ENCODE data around the gene TYSND1.
"Not testable (repeated sequence)": the region's sequence is repeated elsewhere in the genome, so short reads cannot be mapped to it uniquely, and the experiment has no call there.

TYSND1 gene

DNA sequence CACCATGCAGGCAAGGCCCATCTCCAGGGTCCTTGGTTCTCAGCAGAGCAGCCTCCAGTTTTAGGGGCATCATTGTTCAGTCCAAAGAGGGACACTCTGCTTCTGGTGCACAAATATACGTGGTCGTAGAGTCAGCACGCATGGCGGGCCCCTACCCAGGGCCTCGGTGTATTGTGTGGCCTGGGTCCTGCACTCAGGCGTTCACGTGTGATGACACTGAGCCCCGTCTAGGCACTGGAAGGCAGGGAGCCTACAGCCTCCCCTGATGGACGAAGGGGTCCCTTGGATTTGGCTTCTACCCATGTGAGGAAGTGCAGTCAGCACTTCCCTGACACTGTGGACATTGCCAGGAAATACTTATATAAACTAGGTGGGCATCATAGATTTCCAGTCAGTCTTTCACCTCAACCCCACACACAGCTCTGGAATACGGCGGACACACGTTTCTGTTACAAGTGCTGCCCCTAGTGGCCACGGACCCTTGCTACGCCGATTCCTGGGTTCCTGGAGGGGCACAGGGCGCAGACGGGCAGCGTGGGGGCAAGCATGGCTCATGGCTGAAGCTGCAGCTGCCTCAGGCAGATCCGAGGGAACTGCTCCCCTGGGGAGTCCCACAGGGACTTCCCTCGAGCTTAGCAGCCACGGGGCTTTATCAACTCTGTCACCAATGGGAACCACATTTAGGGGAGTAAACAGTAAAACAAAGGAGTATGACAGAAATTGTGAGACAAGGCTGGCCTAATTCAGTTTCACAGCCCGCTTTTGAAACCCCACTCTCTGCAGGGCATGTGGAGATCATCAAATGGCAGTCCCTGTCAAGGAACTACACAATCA, 39.3 kb downstream of the TYSND1 start:
- no peak for DNase-seq

DNA sequence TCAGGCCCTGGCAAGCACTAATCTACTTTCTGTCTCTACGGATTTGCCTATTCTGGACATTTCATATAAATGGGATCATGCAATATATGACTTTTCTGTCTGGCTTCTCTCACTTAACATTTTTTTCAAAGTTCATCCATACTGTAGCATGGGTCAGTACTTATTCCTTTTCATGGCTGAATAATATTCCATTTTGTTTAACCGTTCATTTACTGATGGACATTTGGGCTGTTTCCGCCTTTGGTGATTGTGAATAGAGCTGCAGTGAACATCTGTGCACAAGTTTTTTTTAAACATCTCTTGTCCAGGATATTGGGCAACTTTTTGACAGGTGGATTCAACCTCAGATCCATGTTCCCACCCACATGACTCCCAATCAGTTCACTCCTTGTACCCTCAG, 44.8 kb downstream of the TYSND1 start:
- no peak for DNase-seq

DNA sequence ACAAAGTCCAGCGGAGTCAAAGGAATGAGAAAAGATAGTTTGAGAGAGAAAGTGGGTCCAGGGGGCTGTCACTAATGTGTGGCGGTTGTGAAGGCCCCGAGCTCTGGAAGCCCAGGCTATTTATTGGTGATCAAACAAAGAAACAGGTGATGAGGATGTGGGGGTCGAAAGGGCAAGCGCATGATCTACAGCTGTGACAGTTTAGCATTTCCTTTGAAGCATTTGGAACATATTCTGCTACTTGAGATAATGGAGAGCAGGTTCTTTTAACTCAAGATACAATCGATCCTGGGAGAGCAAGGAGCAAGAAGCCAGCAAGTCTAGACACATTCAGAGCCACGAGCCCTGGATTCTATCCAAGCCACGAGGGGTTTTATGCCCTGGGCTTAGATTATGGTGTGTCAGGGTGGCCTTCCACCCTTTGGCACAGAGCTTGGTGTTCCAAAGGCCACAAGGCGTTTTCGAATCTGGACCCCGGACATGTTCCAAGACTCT, 45.4 kb downstream of the TYSND1 start:
- DNase-seq: not testable (repeated sequence)

DNA sequence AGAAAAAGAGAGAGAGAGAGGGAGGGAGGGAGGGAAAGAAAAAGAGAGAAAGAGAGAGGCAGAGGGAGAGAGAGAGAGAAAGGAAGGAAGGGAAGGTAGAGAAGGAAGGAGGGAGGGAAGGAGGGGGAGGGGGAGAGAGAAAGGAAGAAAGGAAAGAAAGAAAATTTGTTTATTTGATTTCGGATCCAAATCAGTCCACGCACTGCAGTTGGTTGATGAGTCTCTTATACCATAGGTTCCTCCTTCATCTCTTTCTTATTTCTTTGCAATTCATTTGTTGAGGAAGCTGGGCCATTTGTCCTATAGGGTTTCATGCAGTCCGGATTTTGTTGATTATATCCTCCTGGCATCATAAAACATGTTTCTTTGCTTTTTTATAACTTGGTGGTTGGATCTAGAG, 48.2 kb downstream of the TYSND1 start:
- DNase-seq: no peak

DNA sequence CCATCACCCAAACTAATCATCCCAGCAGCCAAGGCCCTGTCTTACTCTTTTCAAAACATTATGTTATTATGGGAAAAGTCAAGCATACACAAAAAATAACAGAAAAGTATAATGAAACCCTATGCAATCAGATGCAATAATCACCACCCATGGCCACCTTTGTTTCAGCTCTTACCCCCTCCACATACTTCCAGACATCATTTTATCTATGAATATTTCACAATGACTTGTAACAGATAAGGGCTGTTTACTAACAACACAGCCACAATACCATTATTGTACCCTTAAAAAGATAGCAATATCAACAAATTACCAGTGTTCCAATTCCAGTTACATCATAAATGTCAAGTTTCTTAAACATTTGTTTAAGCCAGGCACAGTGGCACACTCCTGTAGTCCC, 49.0 kb downstream of the TYSND1 start:
- DNase-seq: no peak

DNA sequence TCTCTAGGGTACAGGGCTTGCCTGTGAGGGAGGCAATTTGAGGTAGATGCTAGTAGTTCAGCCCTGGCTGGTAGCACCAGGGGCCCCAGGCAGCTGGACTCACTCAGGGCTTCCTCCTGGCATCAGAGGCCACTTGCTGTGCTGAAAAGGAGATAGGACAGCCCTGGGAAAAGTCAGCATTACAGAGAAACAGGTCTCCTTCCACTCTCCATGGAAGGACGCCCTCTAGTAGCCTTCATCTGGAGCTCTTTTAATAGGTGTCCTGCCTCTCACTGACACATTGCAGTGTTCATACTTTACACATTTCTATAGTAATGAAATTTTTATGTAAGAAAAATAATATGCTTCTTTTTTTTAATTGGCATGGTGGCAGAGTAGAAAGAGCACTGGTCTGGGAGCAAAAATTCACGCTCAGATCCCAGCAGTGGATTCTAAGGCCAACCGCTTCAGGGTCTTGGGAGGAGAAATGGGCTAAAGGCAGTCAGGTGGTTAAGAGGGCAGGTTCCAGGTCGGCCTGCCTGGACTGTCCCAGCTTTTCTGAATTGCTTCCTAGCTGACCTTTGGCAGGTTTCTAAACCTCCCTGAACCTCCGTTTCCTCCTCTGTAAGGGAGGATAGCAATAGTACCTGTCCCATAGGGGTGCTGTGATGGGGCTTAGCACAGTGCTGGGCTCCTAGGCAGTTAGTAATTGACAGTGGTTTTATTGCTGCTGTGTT, 49.6 kb downstream of the TYSND1 start:
- DNase-seq: no peak

DNA sequence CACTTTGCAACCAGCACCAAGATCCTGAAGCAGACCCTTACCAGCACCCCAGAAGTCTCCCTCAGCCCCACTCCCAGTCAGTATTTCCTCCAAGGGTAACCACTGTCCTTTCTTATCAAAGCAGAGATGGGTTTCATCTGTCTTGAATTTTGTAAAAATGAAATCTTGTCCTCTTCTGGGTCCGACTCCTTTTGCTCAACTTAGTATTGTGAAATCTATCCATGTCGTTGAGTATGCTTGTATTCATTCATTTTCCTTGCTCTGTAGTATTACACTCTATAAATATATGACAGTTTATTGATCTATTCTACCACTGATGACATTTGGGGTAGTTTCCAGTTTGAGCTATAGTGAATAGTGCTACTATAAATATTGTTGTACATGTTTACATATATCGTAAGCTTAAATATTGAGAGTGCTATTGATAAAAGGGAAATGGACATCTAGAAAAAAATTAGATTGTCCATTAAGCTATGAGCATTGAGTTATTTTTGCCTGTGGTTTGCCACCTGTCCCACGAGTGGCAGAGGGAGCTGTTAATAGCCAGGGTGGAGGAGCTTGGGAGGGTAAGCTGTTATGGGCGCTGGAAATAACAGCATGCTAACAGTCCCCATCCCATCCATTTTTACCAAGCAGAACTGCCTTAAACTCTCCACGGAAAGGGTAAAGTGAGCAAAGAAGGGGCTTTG, 50.3 kb downstream of the TYSND1 start:
- no peak for DNase-seq

DNA sequence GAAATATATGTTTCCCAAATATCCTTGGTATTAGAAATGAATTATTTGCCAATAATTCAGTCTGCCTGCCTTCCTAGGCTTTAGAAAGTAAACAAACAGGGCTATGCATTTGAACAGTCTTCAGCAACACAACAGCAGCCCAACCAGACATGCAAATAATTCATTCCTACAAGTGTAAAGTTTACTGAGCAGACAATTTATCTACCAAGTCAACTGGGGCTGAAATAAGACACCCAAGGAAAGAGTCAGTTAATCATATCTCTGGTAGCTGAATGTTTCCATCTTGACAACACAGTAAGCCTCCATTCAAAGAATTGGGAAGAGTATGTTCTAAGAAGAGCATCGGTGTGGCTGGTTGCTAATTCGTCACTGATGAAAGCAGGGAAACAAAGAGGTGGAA, 52.2 kb downstream of the TYSND1 start:
- no peak for DNase-seq

DNA sequence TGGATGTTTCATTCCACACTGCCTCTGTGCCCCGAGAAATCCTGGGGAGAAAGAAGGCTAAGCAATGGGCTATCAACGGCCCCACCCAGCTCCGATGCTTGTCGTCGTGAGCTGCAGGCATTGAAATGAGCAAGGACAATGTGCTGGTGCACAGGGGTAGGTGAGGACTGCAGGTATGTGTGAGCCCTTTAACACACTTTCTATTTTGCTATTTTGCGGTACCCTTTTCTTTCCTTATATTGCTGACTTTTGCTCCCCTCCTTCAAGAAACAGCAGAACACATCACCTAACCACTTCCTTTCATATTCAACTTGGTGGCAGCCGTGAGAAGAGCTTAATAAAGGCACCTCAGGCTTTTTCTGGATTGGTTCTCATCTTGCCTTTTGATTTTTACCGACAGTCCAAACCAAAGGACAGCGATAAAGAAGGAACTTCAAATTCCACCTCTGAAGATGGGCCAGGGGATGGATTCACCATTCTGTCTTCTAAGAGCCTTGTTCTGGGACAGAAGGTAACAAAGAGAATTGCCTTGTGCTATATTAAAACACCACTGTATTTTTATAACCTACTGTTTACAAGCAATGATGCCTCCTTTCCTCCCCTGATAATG, 53.1 kb downstream of the TYSND1 start:
- DNase-seq: no peak

DNA sequence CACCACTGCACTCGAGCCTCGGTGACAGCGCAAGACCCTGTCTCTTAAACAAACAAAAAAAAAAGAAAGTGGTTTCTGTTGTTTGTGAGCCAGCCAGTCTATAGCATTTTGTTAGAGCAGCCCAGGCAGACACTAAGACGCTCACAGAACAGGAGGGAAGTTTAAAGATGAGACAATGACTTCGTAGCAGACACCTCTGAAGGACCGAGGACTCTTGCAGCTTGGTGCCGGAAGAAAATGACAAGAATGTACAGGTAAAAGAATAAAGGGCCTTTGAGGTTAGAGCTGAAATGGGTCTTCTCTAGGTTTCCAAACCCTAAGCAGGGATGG, 54.1 kb downstream of the TYSND1 start:
- DNase-seq: no peak

DNA sequence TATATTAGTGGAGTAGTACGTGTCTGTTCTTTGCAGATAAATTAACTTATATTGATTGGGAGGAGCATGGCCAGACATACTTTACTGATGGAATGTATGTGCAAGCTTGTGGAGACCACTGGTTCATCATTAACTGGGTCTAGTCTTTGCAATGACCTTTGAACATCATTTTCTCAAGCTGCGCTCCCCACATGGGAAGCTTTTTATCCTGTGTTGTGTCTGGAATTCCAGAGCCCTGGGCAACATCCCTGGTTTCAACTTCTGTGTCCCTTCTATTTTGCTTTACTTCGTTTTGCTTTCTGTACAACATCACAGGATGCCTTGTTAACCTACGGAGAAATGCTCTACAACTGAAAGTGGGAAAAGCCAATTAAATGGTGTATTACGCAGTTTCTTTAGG, 55.5 kb downstream of the TYSND1 start:
- DNase-seq: no peak

DNA sequence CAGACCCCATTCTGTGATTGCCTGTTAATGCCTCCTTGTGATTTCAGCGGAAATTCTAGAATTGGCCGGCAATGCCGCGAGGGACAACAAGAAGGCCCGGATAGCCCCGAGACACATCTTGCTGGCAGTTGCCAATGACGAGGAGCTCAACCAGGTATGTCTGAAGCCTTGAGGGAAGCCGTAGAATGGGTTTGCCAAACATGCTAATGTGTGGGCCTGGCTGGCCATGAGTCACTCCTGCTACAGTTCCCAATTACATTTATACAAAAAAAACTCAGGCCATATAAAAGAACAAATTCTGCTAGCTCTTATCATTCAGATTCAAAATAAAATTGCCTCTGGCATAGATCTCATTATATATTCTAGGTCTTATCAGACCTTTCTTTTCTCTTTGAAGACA, 56.5 kb downstream of the TYSND1 start:
- DNase-seq: no peak

DNA sequence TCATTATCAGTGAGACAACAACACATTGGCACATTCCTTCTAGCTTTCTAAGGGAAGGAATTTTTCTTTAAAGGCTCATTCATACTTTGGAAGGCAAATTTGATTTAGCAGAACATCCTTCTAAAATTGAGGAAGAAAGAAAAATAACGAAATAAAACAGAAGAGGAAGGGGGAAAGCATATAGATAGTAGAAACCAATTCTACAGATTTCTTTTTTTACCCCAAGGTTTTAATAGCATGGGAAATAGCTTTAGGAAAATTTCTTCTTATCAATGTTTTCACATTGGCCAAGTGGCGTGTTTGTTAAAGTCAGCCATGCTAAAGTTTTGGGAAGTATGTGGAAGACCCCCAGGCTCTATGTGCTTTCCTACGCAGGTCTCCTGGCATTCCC, 58.2 kb downstream of the TYSND1 start:
- DNase-seq: no peak
